K562 (cell line): ENCODE results near the gene FCRLA. TPM values are rescaled to one million over a fixed set of nuclear protein-coding genes. Genes with fewer than 3 reads are reported as not detected.
A peak's percentile ranks its signal among the peaks of the same experiment; 100 is the strongest.

Experiments used
- AFF1 ChIP-seq, 2 experiments: fragments of 450-650 bp; IDR thresholded peaks; 2 replicates each; pipeline ENCODE4 v1.6.1; 2018; ENCODE audit warnings: mild to moderate bottlenecking in 2 of 2, low read depth in 1 of 2; ENCODE audit not compliant: partially characterized antibody in 2 of 2
- ARID3A ChIP-seq: IDR thresholded peaks from 2 replicates; pipeline ENCODE4 v1.6.1; 2012; ENCODE audit warnings: low read depth, low read length, improper control_type of control experiment, borderline replicate concordance
- BRCA1 ChIP-seq, 2 experiments: fragments of 450-650 bp in 1 of 2; sonication (generic) in 1 of 2; formaldehyde crosslinking in 1 of 2; IDR thresholded peaks; 2 replicates each; pipeline versions ENCODE4 v1.5.0 to v1.6.1; 2017 to 2020; ENCODE audit warnings: mild to moderate bottlenecking in 1 of 2, missing genetic modification reagents in 1 of 2
- CBX1 ChIP-seq: sonication (generic); IDR thresholded peaks from 2 replicates; pipeline ENCODE4 v1.6.1; 2016; ENCODE audit warnings: antibody characterized with exemption, low read depth, mild to moderate bottlenecking
- CBX5 ChIP-seq: IDR thresholded peaks from 2 replicates; pipeline ENCODE4 v1.6.1; 2014; ENCODE audit warnings: low read depth, borderline replicate concordance
- ELF4 ChIP-seq: fragments of 450-650 bp; formaldehyde crosslinking; IDR thresholded peaks from 2 replicates; pipeline ENCODE4 v1.4.0; 2022; ENCODE audit warnings: missing genetic modification characterization
- KAT2B ChIP-seq: IDR thresholded peaks from one replicate; pipeline ENCODE4 v1.6.1; 2012; ENCODE audit warnings: low read depth, mild to moderate bottlenecking, control low read depth, inconsistent platforms, low read length, moderate library complexity
- MBD2 ChIP-seq: sonication (generic); IDR thresholded peaks from 2 replicates; pipeline ENCODE4 v1.6.1; 2016; ENCODE audit warnings: low read depth, borderline replicate concordance
- MITF ChIP-seq: IDR thresholded peaks from 2 replicates; pipeline ENCODE4 v1.6.1; 2014; ENCODE audit warnings: antibody characterized with exemption
- MTA2 ChIP-seq: fragments of 450-650 bp; IDR thresholded peaks from 2 replicates; pipeline ENCODE4 v1.6.1; 2016; ENCODE audit warnings: low read depth
- NR2F6 ChIP-seq: fragments of 450-650 bp; formaldehyde crosslinking; IDR thresholded peaks from 2 replicates; pipeline ENCODE4 v1.4.0; 2020; ENCODE audit warnings: mild to moderate bottlenecking
- POLR2AphosphoS2 ChIP-seq: IDR thresholded peaks from 2 replicates; pipeline ENCODE4 v1.6.1; 2012; ENCODE audit warnings: low read length, improper control_type of control experiment
- RBM17 ChIP-seq: fragments of 200-400 bp; formaldehyde crosslinking; IDR thresholded peaks from 2 replicates; pipeline ENCODE4 v1.6.1; 2017; ENCODE audit warnings: low read depth, mild to moderate bottlenecking, low read length, borderline replicate concordance
- SMARCB1 ChIP-seq: IDR thresholded peaks from 2 replicates; pipeline ENCODE4 v1.6.1; 2011; ENCODE audit warnings: improper control_type of control experiment, low read depth; ENCODE audit not compliant: insufficient read length
- U2AF1 ChIP-seq: fragments of 200-400 bp; formaldehyde crosslinking; optimal IDR thresholded peaks from 2 replicates; pipeline ENCODE3; 2017; ENCODE audit warnings: mild to moderate bottlenecking, low read depth, low read length, moderate library complexity
- WHSC1 ChIP-seq: IDR thresholded peaks from one replicate; pipeline ENCODE4 v1.6.1; 2012; ENCODE audit warnings: low read length, control low read depth, inconsistent platforms
- ZBTB33 ChIP-seq: sonication (generic); formaldehyde crosslinking; IDR thresholded peaks from 2 replicates; pipeline ENCODE4 v1.8.1; 2023; ENCODE audit warnings: mild to moderate bottlenecking, missing genetic modification reagents
- ZNF143 ChIP-seq: sonication (generic); formaldehyde crosslinking; IDR thresholded peaks from 2 replicates; pipeline ENCODE4 v1.9.0; 2022; ENCODE audit warnings: mild to moderate bottlenecking, missing genetic modification reagents
- ZNF408 ChIP-seq: fragments of 250-450 bp; sonication (Bioruptor Pico); IDR thresholded peaks from 2 replicates; pipeline ENCODE4 v1.4.0; 2020; ENCODE audit warnings: low read depth, mild to moderate bottlenecking, moderate library complexity
- polyA plus RNA-seq, 8 experiments: library from polyadenylated mRNA; depleted of rRNA in 4 of 8; stranded (reverse) in 5 of 8; unstranded in 3 of 8; fragments of >200 nt; fragmentation: Nextera tagmentation in 2 of 8; fragmentation: Illumina TruSeq in 1 of 8; extraction: Ambion mirVana in 2 of 8; extraction: Trizol in 1 of 8; gene quantifications; 2 replicates each; pipeline versions ENCODE4 v1.2.1 to v1.2.3, GENCODE V29; 2011 to 2014; ENCODE audit warnings: inconsistent platforms in 1 of 8, missing spikeins in 1 of 8
- total RNA-seq, 7 experiments: library from RNA; depleted of rRNA in 6 of 7; stranded (reverse); fragments of >200 nt in 6 of 7; fragmentation: Illumina TruSeq in 2 of 7; extraction: Trizol in 2 of 7; gene quantifications; 2 replicates each; pipeline versions ENCODE4 v1.2.1 to v1.2.3, GENCODE V29; 2011 to 2021; ENCODE audit warnings: low replicate concordance in 1 of 7

Gene FCRLA
- total and polyA plus RNA-seq, 9 of the 15 experiments (the other 6 are each of a cell fraction or from before 2014, with no cell fraction given) = 0.09 to 0.84 (median 0.44) TPM

GRCh38 chr1:161726473-161727255, 19.6 kb downstream of the FCRLA start (continued):
- TF ChIP-seq MITF = peak; percentile 85
- 0 out of 2 replicates have a peak, but pooled peaks have one; percentile 64 for TF ChIP-seq CBX1
- no peak for TF ChIP-seq ARID3A
- TF ChIP-seq WHSC1 = no peak
- no peak for TF ChIP-seq NR2F6 (CRISPR knock-in tag)
- no peak for TF ChIP-seq KAT2B
- TF ChIP-seq ZNF408 = no peak
- TF ChIP-seq ZNF143 (CRISPR knock-in tag) = no peak
- TF ChIP-seq AFF1 (IDR thresholded peaks at IDR 0.05; ENCODE audit: low read depth in 1 of 2, partially characterized antibody in 2 of 2) = no peak
- TF ChIP-seq MBD2 = peak; percentile 63
- no peak for TF ChIP-seq POLR2AphosphoS2
- 0 out of 2 replicates have a peak, but pooled peaks have one; percentile 30 for TF ChIP-seq CBX5
- no peak for TF ChIP-seq SMARCB1
- TF ChIP-seq MTA2 = no peak
- no peak for TF ChIP-seq RBM17
- TF ChIP-seq ZBTB33 = 0 out of 2 replicates have a peak, but pooled peaks have one; percentile 23
- no peak for TF ChIP-seq ELF4 (CRISPR knock-in tag)
- TF ChIP-seq U2AF1 = peak; percentile 94
- no peak for TF ChIP-seq BRCA1 (IDR thresholded peaks at IDR 0.05)
- TF ChIP-seq BRCA1 (CRISPR knock-in tag; IDR thresholded peaks at IDR 0.05) = peak; percentile 96; the same call in 1 of the 2 replicates
